Heart left ventricle (tissue), 13 donors: ENCODE measurements around the gene SLC25A40.

Source experiments
- POLR2A ChIP-seq, 2 donors: fragments of 450-650 bp; IDR thresholded peaks; one replicate each; pipeline ENCODE4 v1.6.1; 2017; ENCODE audit warnings: antibody characterized with exemption in 2 of 2, mild to moderate bottlenecking in 2 of 2, moderate library complexity in 2 of 2
- TF ChIP-seq, protein P1 (sequence below), 12 donors: fragments of 200-600 bp; sonication (generic) in 4 of 12; IDR thresholded peaks; one replicate each; pipeline versions ENCODE4 v1.5.0 to v1.8.0; 2018 to 2022; ENCODE audit warnings: antibody characterized with exemption in 12 of 12, mild to moderate bottlenecking in 5 of 12
- donor health status: ischemic (EF 13 %, LVEDD 7.1; RV severe dilation, severe dysfunction).
- donor health status: DM: no; HTN: yes; CAD: no.
- donor health status: DM: no; HTN: no; CAD: no.
- donor health status: ischemic (EF 25% LVEDD 6.9; RV normal size, moderate dysfunction).
- donor health status: ischemic (EF 25% LVEDD 5.7; RV mildly dilated, moderate dysfunction).
- donor health status: ischemic (EF 35%, LVEDD 5.7; RV mildly dilated, moderate dysfunction).
- donor health status: nonischemic (EF 11% LVEDD 7.7; RV severe dilation, severe dysfunction).
- donor health status: DM: yes; HTN: yes; CAD: no.
- donor health status: PGD.
- donor health status: ischemic (EF 29% LVEDD 5.4; RV normal size, mild dysfunction).
- donor health status: nonischemic (EF 23%, LVEDD 6.1; RV moderate dilation, normal function).

DNA sequence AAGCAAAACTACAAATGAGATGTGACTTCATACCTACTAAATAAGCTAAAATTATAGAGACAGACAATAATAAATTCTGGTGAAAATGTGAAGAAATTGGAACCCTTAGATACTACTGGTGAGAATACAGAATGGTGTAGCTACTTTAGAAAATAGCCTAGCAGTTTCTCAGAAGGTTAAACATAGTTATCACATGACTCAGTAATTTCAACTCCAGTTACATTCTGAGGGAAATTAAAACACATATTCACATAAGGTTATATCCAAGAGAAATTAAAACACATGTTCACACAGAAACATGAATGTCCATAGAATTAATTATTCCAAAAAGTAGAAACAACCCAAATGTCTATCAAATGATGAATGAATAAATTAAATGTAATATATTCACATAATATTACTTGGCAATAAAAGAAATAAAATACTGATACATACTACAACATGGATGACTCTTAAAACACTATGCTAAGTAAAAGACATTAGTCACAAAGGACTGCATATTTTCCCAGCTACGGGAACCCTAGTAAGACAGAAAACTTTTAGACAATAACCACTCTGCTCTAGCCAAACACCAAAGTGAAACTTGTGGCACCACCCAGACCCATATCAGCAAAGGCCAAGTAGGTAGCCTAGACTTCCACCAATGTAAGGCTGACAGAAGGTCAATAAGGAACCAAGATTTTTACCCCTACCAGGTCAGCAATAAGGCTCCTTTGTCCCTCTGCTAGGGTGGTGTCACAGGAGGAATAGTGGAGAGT lies 25.1 kb downstream of the SLC25A40 start:
- TF ChIP-seq, protein P1, sequence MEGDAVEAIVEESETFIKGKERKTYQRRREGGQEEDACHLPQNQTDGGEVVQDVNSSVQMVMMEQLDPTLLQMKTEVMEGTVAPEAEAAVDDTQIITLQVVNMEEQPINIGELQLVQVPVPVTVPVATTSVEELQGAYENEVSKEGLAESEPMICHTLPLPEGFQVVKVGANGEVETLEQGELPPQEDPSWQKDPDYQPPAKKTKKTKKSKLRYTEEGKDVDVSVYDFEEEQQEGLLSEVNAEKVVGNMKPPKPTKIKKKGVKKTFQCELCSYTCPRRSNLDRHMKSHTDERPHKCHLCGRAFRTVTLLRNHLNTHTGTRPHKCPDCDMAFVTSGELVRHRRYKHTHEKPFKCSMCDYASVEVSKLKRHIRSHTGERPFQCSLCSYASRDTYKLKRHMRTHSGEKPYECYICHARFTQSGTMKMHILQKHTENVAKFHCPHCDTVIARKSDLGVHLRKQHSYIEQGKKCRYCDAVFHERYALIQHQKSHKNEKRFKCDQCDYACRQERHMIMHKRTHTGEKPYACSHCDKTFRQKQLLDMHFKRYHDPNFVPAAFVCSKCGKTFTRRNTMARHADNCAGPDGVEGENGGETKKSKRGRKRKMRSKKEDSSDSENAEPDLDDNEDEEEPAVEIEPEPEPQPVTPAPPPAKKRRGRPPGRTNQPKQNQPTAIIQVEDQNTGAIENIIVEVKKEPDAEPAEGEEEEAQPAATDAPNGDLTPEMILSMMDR (IDR thresholded peaks at IDR 0.05) = no peak
- TF ChIP-seq POLR2A (IDR thresholded peaks at IDR 0.05) = no peak
